WTC11 (cell line): ENCODE data around the gene CENPT. TPM values are rescaled to one million over a fixed set of nuclear protein-coding genes. Genes with fewer than 3 reads are reported as not detected.
"Not testable (repeated sequence)": the region's sequence is repeated elsewhere in the genome, so short reads cannot be mapped to it uniquely, and the experiment has no call there.

Experiments used
- ATAC-seq: fragments of 200-7000 bp; cut with Tn5 transposase; 2 replicates; pipeline ENCODE4 v1.10.0; 2021; ENCODE audit warnings: mild to moderate bottlenecking, moderate library complexity
- CTCF ChIA-PET: fragments of 300-600 bp; sonication (Branson Sonifier 250); formaldehyde crosslinking; loops from one replicate; lab custom pipeline; 2021; ENCODE audit warnings: antibody characterized with exemption; lab: Charles Lee
- POLR2A ChIA-PET: fragments of 350-600 bp; sonication (Branson Sonifier 250); formaldehyde crosslinking; loops from one replicate; lab custom pipeline; 2021; ENCODE audit warnings: antibody characterized with exemption; lab: Charles Lee
- DNase-seq: peaks from one replicate; pipeline ENCODE4 v3.0.0; 2021; ENCODE audit warnings: low spot score
- H3K27ac Mint-ChIP-seq: 2 replicates; pipeline ENCODE4 v1.8.0; 2021; ENCODE audit warnings: mixed read lengths
- H3K27me3 Mint-ChIP-seq: 2 replicates; pipeline ENCODE4 v1.8.0; 2021; ENCODE audit warnings: low read depth, mild to moderate bottlenecking, moderate library complexity, mixed read lengths
- H3K36me3 Mint-ChIP-seq: 2 replicates; pipeline ENCODE4 v1.8.0; 2021; ENCODE audit warnings: mixed read lengths
- H3K4me1 Mint-ChIP-seq: 2 replicates; pipeline ENCODE4 v1.8.0; 2022; ENCODE audit warnings: mixed read lengths
- H3K4me3 Mint-ChIP-seq: 2 replicates; pipeline ENCODE4 v1.8.0; 2021; ENCODE audit warnings: mild to moderate bottlenecking, moderate library complexity, mixed read lengths
- H3K9me3 Mint-ChIP-seq: 2 replicates; pipeline ENCODE4 v1.8.0; 2021; ENCODE audit warnings: mixed read lengths
- CREM ChIP-seq: sonication (generic); formaldehyde crosslinking; IDR thresholded peaks from 2 replicates; pipeline ENCODE4 v1.8.1; 2022; ENCODE audit warnings: mild to moderate bottlenecking, missing genetic modification reagents, moderate library complexity
- ELF4 ChIP-seq: sonication (generic); formaldehyde crosslinking; IDR thresholded peaks from 2 replicates; pipeline ENCODE4 v1.8.1; 2022; ENCODE audit warnings: low read depth, mild to moderate bottlenecking, moderate library complexity, missing genetic modification reagents
- FOXP4 ChIP-seq: sonication (generic); formaldehyde crosslinking; IDR thresholded peaks from 2 replicates; pipeline ENCODE4 v1.8.0; 2022; ENCODE audit warnings: mild to moderate bottlenecking, missing genetic modification reagents
- NFE2L1 ChIP-seq: sonication (generic); formaldehyde crosslinking; IDR thresholded peaks from 2 replicates; pipeline ENCODE4 v1.8.1; 2023; ENCODE audit warnings: missing genetic modification reagents
- NR1H2 ChIP-seq: sonication (generic); formaldehyde crosslinking; IDR thresholded peaks from 2 replicates; pipeline ENCODE4 v1.9.0; 2021; ENCODE audit warnings: mild to moderate bottlenecking, moderate library complexity, missing genetic modification reagents
- RELA ChIP-seq: sonication (generic); formaldehyde crosslinking; IDR thresholded peaks from 2 replicates; pipeline ENCODE4 v1.8.1; 2022; ENCODE audit warnings: missing genetic modification reagents, mild to moderate bottlenecking, borderline replicate concordance
- RORB ChIP-seq: fragments of 250-450 bp; sonication (Bioruptor Pico); IDR thresholded peaks from 2 replicates; pipeline ENCODE4 v1.9.0; 2021; ENCODE audit warnings: mild to moderate bottlenecking
- total RNA-seq: library from RNA; stranded (reverse); gene quantifications from 3 replicates; pipeline ENCODE4 v1.2.3, GENCODE V29; 2021
- TF ChIP-seq, protein P1 (sequence below): sonication (generic); formaldehyde crosslinking; IDR thresholded peaks from 2 replicates; pipeline ENCODE4 v1.8.0; 2022; ENCODE audit warnings: mild to moderate bottlenecking, missing genetic modification reagents
- TF ChIP-seq, protein P2 (sequence below): sonication (generic); formaldehyde crosslinking; conservative IDR thresholded peaks from 2 replicates; pipeline ENCODE4 v1.8.1; 2023; ENCODE audit warnings: mild to moderate bottlenecking, low read depth, missing genetic modification reagents, moderate library complexity
- TF ChIP-seq, protein P3 (sequence below): fragments of 250-450 bp; sonication (Bioruptor Pico); IDR thresholded peaks from 2 replicates; pipeline ENCODE4 v1.9.0; 2021; ENCODE audit warnings: mild to moderate bottlenecking
- TF ChIP-seq, protein P4 (sequence below): sonication (generic); formaldehyde crosslinking; IDR thresholded peaks from 2 replicates; pipeline ENCODE4 v1.8.0; 2023; ENCODE audit warnings: missing genetic modification reagents
- TF ChIP-seq, protein P5 (sequence below): sonication (generic); formaldehyde crosslinking; IDR thresholded peaks from 2 replicates; pipeline ENCODE4 v1.8.0; 2022; ENCODE audit warnings: mild to moderate bottlenecking, missing genetic modification reagents

The CENPT gene
- total RNA-seq, 1 experiment from 2014 or later = 58.3 TPM

GRCh38 chr16:67868290-67868689, 20.8 kb upstream of the CENPT start (continued):
- TF ChIP-seq ELF4 (CRISPR knock-in tag) = no peak
- TF ChIP-seq, all 79 proteins: peak for 0

DNA sequence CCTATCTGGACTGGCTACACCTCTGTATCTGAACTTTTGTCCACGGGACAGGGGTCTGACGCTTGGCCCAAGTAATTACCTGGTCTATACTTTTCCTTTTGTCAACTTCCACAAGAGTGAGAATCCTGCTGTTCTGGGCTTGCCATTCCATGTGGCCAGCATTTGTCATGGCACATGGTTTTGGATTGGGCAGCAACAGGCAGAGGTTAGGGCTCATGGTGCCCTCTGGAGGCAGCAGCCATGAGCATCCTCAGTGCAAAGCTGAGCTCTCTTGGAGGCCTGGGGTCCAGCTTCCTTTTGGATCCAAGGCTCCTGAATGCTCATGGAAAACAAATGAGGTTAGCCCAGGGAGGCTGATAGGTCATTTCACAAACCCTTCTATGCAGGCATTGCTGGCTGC, 17.8 kb upstream of the CENPT start:
- ATAC-seq (peak; percentile 88), DNase-seq (peak; percentile 58)
- Mint-ChIP-seq H3K27me3 (no peaks in the 10 kb centered on the region), H3K27ac (0 out of 2 replicates have a peak overlapping the region, but pooled peaks have one; percentile 26), H3K9me3 (no peaks in the 10 kb centered on the region), H3K4me3 (no peak overlapping the region), H3K36me3 (peaks cover 42% of the 10 kb centered on the region), H3K4me1 (peaks cover 4% of the 10 kb centered on the region; the same call in 1 of the 2 replicates)
- ChIA-PET CTCF (interaction anchor here (0.6 to 3.0 kb wide), 23 partner anchors 10 to 690 kb away, joined by 3 to 56 read pairs (median 5); partner anchors contain the start of genes C16orf86, CENPT, ENKD1 and NRN1L), POLR2A (no interaction called here)
- TF ChIP-seq NFE2L1 (CRISPR knock-in tag) (no peak), RORB (CRISPR knock-in tag) (no peak)
- TF ChIP-seq, protein P1, sequence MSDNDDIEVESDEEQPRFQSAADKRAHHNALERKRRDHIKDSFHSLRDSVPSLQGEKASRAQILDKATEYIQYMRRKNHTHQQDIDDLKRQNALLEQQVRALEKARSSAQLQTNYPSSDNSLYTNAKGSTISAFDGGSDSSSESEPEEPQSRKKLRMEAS (CRISPR knock-in tag) = peak; percentile 68; the same call in 1 of the 2 replicates

DNA sequence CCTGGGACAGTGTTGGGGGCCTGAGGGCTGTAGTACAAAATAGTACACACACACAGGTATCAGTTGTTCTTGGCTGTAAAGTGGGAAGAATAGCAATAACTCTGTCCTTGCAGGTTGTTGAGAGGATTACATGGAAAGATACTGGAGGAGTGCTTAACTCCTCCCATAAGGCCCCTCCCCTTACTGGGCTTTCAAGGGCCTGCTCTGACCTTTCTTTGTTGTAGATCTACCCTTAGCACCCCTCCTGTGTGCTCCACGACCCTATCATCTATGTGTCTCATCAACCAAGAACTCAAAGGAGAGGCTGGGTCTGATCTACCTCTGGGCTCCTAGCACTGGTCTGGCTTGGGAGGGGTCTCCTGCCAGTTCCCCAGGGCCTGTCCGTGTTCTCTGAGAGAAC, 17.1 kb upstream of the CENPT start:
- TF ChIP-seq, protein P2, sequence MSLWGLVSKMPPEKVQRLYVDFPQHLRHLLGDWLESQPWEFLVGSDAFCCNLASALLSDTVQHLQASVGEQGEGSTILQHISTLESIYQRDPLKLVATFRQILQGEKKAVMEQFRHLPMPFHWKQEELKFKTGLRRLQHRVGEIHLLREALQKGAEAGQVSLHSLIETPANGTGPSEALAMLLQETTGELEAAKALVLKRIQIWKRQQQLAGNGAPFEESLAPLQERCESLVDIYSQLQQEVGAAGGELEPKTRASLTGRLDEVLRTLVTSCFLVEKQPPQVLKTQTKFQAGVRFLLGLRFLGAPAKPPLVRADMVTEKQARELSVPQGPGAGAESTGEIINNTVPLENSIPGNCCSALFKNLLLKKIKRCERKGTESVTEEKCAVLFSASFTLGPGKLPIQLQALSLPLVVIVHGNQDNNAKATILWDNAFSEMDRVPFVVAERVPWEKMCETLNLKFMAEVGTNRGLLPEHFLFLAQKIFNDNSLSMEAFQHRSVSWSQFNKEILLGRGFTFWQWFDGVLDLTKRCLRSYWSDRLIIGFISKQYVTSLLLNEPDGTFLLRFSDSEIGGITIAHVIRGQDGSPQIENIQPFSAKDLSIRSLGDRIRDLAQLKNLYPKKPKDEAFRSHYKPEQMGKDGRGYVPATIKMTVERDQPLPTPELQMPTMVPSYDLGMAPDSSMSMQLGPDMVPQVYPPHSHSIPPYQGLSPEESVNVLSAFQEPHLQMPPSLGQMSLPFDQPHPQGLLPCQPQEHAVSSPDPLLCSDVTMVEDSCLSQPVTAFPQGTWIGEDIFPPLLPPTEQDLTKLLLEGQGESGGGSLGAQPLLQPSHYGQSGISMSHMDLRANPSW (CRISPR knock-in tag) = no peak
- TF ChIP-seq CREM = no peak
- TF ChIP-seq, protein P3, sequence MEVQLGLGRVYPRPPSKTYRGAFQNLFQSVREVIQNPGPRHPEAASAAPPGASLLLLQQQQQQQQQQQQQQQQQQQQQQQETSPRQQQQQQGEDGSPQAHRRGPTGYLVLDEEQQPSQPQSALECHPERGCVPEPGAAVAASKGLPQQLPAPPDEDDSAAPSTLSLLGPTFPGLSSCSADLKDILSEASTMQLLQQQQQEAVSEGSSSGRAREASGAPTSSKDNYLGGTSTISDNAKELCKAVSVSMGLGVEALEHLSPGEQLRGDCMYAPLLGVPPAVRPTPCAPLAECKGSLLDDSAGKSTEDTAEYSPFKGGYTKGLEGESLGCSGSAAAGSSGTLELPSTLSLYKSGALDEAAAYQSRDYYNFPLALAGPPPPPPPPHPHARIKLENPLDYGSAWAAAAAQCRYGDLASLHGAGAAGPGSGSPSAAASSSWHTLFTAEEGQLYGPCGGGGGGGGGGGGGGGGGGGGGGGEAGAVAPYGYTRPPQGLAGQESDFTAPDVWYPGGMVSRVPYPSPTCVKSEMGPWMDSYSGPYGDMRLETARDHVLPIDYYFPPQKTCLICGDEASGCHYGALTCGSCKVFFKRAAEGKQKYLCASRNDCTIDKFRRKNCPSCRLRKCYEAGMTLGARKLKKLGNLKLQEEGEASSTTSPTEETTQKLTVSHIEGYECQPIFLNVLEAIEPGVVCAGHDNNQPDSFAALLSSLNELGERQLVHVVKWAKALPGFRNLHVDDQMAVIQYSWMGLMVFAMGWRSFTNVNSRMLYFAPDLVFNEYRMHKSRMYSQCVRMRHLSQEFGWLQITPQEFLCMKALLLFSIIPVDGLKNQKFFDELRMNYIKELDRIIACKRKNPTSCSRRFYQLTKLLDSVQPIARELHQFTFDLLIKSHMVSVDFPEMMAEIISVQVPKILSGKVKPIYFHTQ (CRISPR knock-in tag) = no peak
- no peak for TF ChIP-seq FOXP4 (CRISPR knock-in tag)
- TF ChIP-seq, protein P4, sequence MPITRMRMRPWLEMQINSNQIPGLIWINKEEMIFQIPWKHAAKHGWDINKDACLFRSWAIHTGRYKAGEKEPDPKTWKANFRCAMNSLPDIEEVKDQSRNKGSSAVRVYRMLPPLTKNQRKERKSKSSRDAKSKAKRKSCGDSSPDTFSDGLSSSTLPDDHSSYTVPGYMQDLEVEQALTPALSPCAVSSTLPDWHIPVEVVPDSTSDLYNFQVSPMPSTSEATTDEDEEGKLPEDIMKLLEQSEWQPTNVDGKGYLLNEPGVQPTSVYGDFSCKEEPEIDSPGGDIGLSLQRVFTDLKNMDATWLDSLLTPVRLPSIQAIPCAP (CRISPR knock-in tag) = no peak
- TF ChIP-seq RELA (CRISPR knock-in tag) = no peak
- TF ChIP-seq, protein P5, sequence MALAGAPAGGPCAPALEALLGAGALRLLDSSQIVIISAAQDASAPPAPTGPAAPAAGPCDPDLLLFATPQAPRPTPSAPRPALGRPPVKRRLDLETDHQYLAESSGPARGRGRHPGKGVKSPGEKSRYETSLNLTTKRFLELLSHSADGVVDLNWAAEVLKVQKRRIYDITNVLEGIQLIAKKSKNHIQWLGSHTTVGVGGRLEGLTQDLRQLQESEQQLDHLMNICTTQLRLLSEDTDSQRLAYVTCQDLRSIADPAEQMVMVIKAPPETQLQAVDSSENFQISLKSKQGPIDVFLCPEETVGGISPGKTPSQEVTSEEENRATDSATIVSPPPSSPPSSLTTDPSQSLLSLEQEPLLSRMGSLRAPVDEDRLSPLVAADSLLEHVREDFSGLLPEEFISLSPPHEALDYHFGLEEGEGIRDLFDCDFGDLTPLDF (CRISPR knock-in tag) = no peak
- no peak for TF ChIP-seq NR1H2 (CRISPR knock-in tag)
- no peak for DNase-seq
- H3K36me3 Mint-ChIP-seq = peaks cover 41% of the 10 kb centered on the region
- H3K4me3 Mint-ChIP-seq = no peak overlapping the region
- POLR2A ChIA-PET = no interaction called here
- H3K9me3 Mint-ChIP-seq = no peaks in the 10 kb centered on the region
- no peaks in the 10 kb centered on the region for H3K27me3 Mint-ChIP-seq
- no peak for ATAC-seq
- CTCF ChIA-PET = interaction anchor here (1.0 to 3.0 kb wide), 10 partner anchors 20 to 201 kb away, joined by 3 to 56 read pairs (median 8); partner anchors contain the start of genes NRN1L, RANBP10 and TSNAXIP1
- peaks cover 4% of the 10 kb centered on the region; the same call in 1 of the 2 replicates for H3K4me1 Mint-ChIP-seq
- peak overlapping the region; percentile 89 for H3K27ac Mint-ChIP-seq

DNA sequence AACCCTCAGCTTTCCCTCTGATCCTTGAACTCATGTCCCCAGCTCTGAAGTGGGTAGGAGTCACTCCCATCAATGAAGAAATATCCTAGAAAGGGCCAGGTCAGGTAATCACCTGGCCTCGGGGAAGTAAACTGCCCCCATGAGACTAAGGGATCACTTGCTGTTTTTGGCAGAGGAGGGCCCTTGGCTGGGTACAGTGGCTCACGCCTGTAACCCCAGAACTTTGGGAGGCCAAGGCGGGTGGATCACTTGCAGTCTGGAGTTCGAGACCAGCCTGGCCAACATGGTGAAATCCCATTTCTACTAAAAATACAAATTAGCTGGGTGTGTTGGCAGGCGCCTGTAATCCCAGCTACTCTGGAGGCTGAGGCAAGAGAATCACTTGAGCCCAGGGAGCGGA, 16.6 kb upstream of the CENPT start:
- H3K4me3 Mint-ChIP-seq, DNase-seq, H3K9me3 Mint-ChIP-seq, H3K27me3 Mint-ChIP-seq, H3K4me1 Mint-ChIP-seq, H3K27ac Mint-ChIP-seq, ATAC-seq, POLR2A ChIA-PET: not testable (repeated sequence)
- peaks cover 41% of the 10 kb centered on the region for H3K36me3 Mint-ChIP-seq
- CTCF ChIA-PET = interaction anchor here (0.6 to 2.6 kb wide), 5 partner anchors 20 to 50 kb away, joined by 3 to 15 read pairs (median 9); partner anchors contain the start of gene NRN1L
